Osteoblast (primary cell): ENCODE results near the gene OPCML. TPM values are rescaled to one million over a fixed set of nuclear protein-coding genes. Genes with fewer than 3 reads are reported as not detected.

Experiments used
- DNase-seq: peaks from one replicate; pipeline ENCODE4 v3.0.0; 2011; ENCODE audit warnings: low spot score, mixed read lengths; ENCODE audit not compliant: insufficient read length; ENCODE audit errors: missing footprints
- H2AFZ ChIP-seq: 2 replicates; pipeline ENCODE4 v1.6.0; 2011; ENCODE audit warnings: mild to moderate bottlenecking, low read length
- H3K27ac ChIP-seq: 2 replicates; pipeline ENCODE4 v1.5.1; 2011; ENCODE audit warnings: mild to moderate bottlenecking, low read depth, low read length, moderate library complexity
- H3K27me3 ChIP-seq: 2 replicates; pipeline ENCODE4 v1.6.0; 2012; ENCODE audit warnings: mild to moderate bottlenecking, control low read depth, inconsistent platforms, low read length, moderate library complexity; ENCODE audit not compliant: insufficient read depth
- H3K36me3 ChIP-seq: 2 replicates; pipeline ENCODE4 v1.5.1; 2011; ENCODE audit warnings: mild to moderate bottlenecking, low read length, control low read depth, moderate library complexity; ENCODE audit not compliant: insufficient read depth
- H3K4me1 ChIP-seq: 2 replicates; pipeline ENCODE4 v1.5.1; 2011; ENCODE audit warnings: mild to moderate bottlenecking, low read length, control low read depth, moderate library complexity; ENCODE audit not compliant: insufficient read depth
- H3K4me2 ChIP-seq: 2 replicates; pipeline ENCODE4 v1.6.0; 2011; ENCODE audit warnings: mild to moderate bottlenecking, low read length; ENCODE audit not compliant: insufficient read depth
- H3K4me3 ChIP-seq: fragments of 200-600 bp; sonication (generic); 3 replicates; pipeline ENCODE4 v1.5.1; 2012; ENCODE audit warnings: mild to moderate bottlenecking, low read length, inconsistent platforms; ENCODE audit not compliant: insufficient read depth
- H3K79me2 ChIP-seq: 2 replicates; pipeline ENCODE4 v1.6.0; 2012; ENCODE audit warnings: mild to moderate bottlenecking, low read length, control low read depth, inconsistent platforms; ENCODE audit not compliant: insufficient read depth
- H3K9me3 ChIP-seq: 2 replicates; pipeline ENCODE4 v1.5.1; 2011; ENCODE audit warnings: low read depth, low read length, control low read depth
- H4K20me1 ChIP-seq: 2 replicates; pipeline ENCODE4 v1.6.0; 2012; ENCODE audit warnings: mild to moderate bottlenecking, low read length, control low read depth; ENCODE audit not compliant: insufficient read depth
- CTCF ChIP-seq: IDR thresholded peaks from 2 replicates; pipeline ENCODE4 v1.5.1; 2011; ENCODE audit warnings: mild to moderate bottlenecking, low read depth, low read length, moderate library complexity; ENCODE audit errors: extremely low read depth
- total RNA-seq: library from RNA; depleted of rRNA; stranded (reverse); fragments of >200 nt; gene quantifications from 2 replicates; pipeline ENCODE4 v1.2.3, GENCODE V29; 2012

Gene OPCML
- total RNA-seq, 1 donor = 0.36 TPM

DNA sequence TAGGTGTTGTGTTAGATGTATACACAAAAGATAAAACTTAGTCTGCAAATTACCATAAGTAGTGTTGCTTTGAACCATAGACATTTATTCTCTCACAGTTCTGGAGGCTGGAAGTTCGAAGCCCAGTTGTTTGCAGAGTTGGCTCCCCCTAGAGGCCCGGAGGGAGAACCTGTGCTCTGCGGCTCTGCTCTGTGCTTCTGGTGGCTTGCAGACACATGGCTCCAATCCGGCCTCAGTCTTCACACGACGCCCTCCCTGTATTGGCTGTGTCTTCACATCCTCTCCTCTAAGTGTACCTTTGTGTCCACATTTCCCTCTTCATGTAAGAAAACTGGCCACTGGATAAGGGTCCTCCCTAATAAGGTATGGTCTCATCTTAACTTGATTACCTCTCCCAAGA, 128.4 kb downstream of the OPCML start:
- no peak overlapping the region for H3K27ac ChIP-seq
- no peak overlapping the region for H3K4me3 ChIP-seq
- no peak overlapping the region for H3K4me2 ChIP-seq
- no peaks in the 10 kb centered on the region for H3K27me3 ChIP-seq
- no peaks in the 10 kb centered on the region for H3K79me2 ChIP-seq
- no peaks in the 10 kb centered on the region for H3K4me1 ChIP-seq
- no peak overlapping the region for H2AFZ ChIP-seq
- no peaks in the 10 kb centered on the region for H4K20me1 ChIP-seq
- H3K9me3 ChIP-seq = peaks cover 2% of the 10 kb centered on the region
- DNase-seq = no peak
- no peaks in the 10 kb centered on the region for H3K36me3 ChIP-seq
- TF ChIP-seq CTCF = no peak

DNA sequence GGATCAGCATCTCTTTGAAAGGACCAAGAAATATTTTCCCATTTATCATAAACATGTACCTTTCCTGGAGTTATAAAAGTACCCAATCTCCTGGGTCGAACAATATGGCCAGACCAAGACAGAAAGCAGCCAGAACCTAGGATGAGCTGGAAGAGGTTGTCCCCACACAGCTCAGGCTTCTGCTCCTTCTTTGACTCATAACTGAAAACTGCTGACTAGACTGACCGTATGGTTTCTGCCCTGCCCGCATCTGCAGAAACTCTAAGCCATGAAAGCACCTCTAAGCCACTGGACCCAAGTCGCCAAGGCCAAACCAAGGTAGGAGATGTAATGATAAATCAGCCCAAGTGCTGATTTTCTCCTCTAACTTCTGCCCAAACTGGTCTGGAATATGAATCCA, 129.8 kb downstream of the OPCML start:
- H3K27ac ChIP-seq = no peak overlapping the region
- H3K9me3 ChIP-seq = peaks cover 7% of the 10 kb centered on the region
- H3K79me2 ChIP-seq = no peaks in the 10 kb centered on the region
- no peaks in the 10 kb centered on the region for H3K36me3 ChIP-seq
- no peak overlapping the region for H2AFZ ChIP-seq
- H3K4me3 ChIP-seq = no peak overlapping the region
- no peak for TF ChIP-seq CTCF
- no peak for DNase-seq
- no peak overlapping the region for H3K4me2 ChIP-seq
- no peaks in the 10 kb centered on the region for H4K20me1 ChIP-seq
- no peaks in the 10 kb centered on the region for H3K4me1 ChIP-seq
- no peaks in the 10 kb centered on the region for H3K27me3 ChIP-seq

- Histone ChIP-seq H3K36me3 (no peaks in the 10 kb centered on the region), H3K4me1 (no peaks in the 10 kb centered on the region), H3K4me2 (no peak overlapping the region), H2AFZ (no peak overlapping the region), H3K79me2 (no peaks in the 10 kb centered on the region), H3K4me3 (no peak overlapping the region), H3K27ac (no peak overlapping the region), H3K9me3 (peaks cover 7% of the 10 kb centered on the region), H3K27me3 (no peaks in the 10 kb centered on the region), H4K20me1 (no peaks in the 10 kb centered on the region)
- no peak for TF ChIP-seq CTCF
- DNase-seq = no peak
Measured at GRCh38 chr11:133399855-133400625, 132.3 kb downstream of the OPCML start.

GRCh38 chr11:133399294-133399693, 133.0 kb downstream of the OPCML start:
- Histone ChIP-seq H3K4me2 (no peak overlapping the region), H3K9me3 (peaks cover 7% of the 10 kb centered on the region), H4K20me1 (no peaks in the 10 kb centered on the region), H3K4me3 (no peak overlapping the region), H3K79me2 (no peaks in the 10 kb centered on the region), H2AFZ (no peak overlapping the region), H3K27ac (no peak overlapping the region), H3K27me3 (no peaks in the 10 kb centered on the region), H3K4me1 (no peaks in the 10 kb centered on the region), H3K36me3 (no peaks in the 10 kb centered on the region)
- no peak for TF ChIP-seq CTCF
- DNase-seq = no peak
